ENCODE data around the gene FKBP6. TPM values are rescaled to one million over a fixed set of nuclear protein-coding genes. Genes with fewer than 3 reads are reported as not detected.
"Not testable (repeated sequence)": the region's sequence is repeated elsewhere in the genome, so short reads cannot be mapped to it uniquely, and the experiment has no call there.

The FKBP6 gene
- total and polyA plus RNA-seq, 10 donors = 0.15 to 0.51 (median 0.24) TPM; not detected in 7

DNA sequence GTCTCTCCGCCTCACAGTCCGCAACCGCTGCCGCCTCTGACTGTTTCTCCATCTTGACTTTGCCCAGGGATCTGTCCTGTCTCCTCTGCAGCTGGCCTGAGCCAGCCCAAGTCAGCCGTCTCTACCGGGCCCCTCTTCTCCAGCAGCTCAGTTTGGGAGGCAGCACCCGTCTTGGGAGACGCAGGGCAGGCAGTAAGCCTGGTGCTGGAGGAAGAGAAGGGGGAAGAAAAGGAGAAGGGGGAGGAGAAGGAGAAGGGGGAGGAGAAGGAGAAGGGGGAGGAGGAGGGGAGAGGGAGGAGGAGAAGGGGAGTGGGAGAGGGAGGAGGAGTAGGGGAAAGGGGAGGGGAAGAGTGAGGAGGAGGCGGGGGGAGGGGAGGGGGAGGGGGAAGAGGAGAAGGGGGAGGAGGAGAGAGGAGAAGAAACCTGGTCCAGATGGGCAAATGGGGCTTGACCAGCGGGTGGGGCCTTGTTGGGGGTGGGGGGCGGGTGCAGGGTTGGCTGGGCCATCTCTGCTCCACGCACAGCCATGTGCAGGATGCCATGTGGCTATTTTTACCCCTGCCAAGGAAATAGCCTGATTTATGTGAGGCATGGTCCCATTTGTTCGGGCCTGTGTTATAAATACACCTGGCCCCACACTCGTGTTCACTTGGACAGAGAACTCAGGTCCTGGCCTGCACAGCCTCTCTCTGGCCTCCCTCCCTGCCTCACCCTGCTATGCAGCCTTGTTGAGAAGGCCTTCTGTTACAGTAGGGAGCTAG, 69.7 kb downstream of the FKBP6 start:
- 31 to 52% (median 33%) methylated on average over 13 to 14 of the region's 14 CpGs for WGBS, 5 donors
- no peak overlapping the region for H3K27ac ChIP-seq

GRCh38 chr7:73399185-73400050, 71.5 kb downstream of the FKBP6 start:
- DNase-seq = peak; percentile 92
- H3K36me3 ChIP-seq; intact Hi-C loops (cut with DNase I; ENCODE audit: low total_unique reads); H3K4me1 ChIP-seq; H3K9me3 ChIP-seq; H3K27me3 ChIP-seq (replicated peaks in 1 of 7): not testable (repeated sequence)
- H3K4me3 ChIP-seq = peak overlapping the region in 3 of 8 donors; percentile 3 to 61 (median 12)
- peak overlapping the region in 2 of 8 donors; percentile 2 to 45 for H3K27ac ChIP-seq
- 42 to 48% (median 45%) methylated on average over 19 of the region's 19 CpGs for WGBS, 5 donors
- TF ChIP-seq POLR2AphosphoS5 (IDR thresholded peaks at IDR 0.05) = peak in 2 of 3 donors; percentile 46 to 56

More for the DNA sequence above, 69.7 kb downstream of the FKBP6 start:
- H3K27me3 ChIP-seq (replicated peaks in 1 of 7) = peaks cover 0 to 6% (median 0%) of the 10 kb centered on the region in 7 donors
- H3K36me3 ChIP-seq = no peaks in the 10 kb centered on the region
- DNase-seq = no peak
- no peaks in the 10 kb centered on the region for H3K9me3 ChIP-seq
- no peaks in the 10 kb centered on the region for H3K4me1 ChIP-seq
- H3K4me3 ChIP-seq = peak overlapping the region in 1 of 8 donors; percentile 21
- intact Hi-C loops (cut with DNase I; ENCODE audit: low total_unique reads) = no loop called here
- TF ChIP-seq CTCF (IDR thresholded peaks at IDR 0.05 in 8 of 11, conservative IDR thresholded peaks at IDR 0.05 in 3 of 11) = no peak
- no peak for TF ChIP-seq POLR2A (IDR thresholded peaks at IDR 0.05)
- TF ChIP-seq POLR2AphosphoS5 (IDR thresholded peaks at IDR 0.05) = no peak

GRCh38 chr7:73404860-73405259, 76.9 kb downstream of the FKBP6 start:
- intact Hi-C loops (cut with DNase I; ENCODE audit: low total_unique reads); H3K36me3 ChIP-seq; H3K27me3 ChIP-seq (replicated peaks in 1 of 7); DNase-seq; H3K9me3 ChIP-seq; H3K27ac ChIP-seq; H3K4me3 ChIP-seq; H3K4me1 ChIP-seq: not testable (repeated sequence)
- 81 to 100% (median 95%) methylated on average over 2 to 3 of the region's 3 CpGs for WGBS, 5 donors

Small RNAs within 50 kb of the gene (small RNA-seq; reads per million reads assigned to genes)
- gene RF00019 (0 reads per million in 4 donors), gene RNU6-1080P (0 reads per million in 4 donors)

Other genes with a start within 250 kb of the FKBP6 start
- not detected for gene SPDYE9, start 242.1 kb upstream of the FKBP6 start, total RNA-seq
- not detected for gene SPDYE9, start 242.1 kb upstream of the FKBP6 start, polyA plus RNA-seq
- gene NSUN5, start 19.3 kb upstream of the FKBP6 start, total RNA-seq = 10 to 100 TPM; 23.6 to 35.8 (median 29.3) TPM
- 10 to 100 TPM; 40.9 to 43.1 (median 42.6) TPM for gene NSUN5, start 19.3 kb upstream of the FKBP6 start, polyA plus RNA-seq
- 1 to 10 TPM in 1 of 7 donors, under 1 TPM in 3, not detected in 3; 0.32 to 1.8 (median 0.58) TPM for gene TRIM50, start 79 bp upstream of the FKBP6 start, total RNA-seq
- gene TRIM50, start 79 bp upstream of the FKBP6 start, polyA plus RNA-seq = under 1 TPM; 0.13 to 0.26 (median 0.18) TPM
- gene FZD9, start 105.6 kb downstream of the FKBP6 start, total RNA-seq = under 1 TPM; 0.28 to 0.64 (median 0.49) TPM
- gene FZD9, start 105.6 kb downstream of the FKBP6 start, polyA plus RNA-seq = under 1 TPM; 0.09 to 0.22 (median 0.18) TPM
- gene BAZ1B, start 194.1 kb downstream of the FKBP6 start, total RNA-seq = 10 to 100 TPM; 47.9 to 61.4 (median 56.4) TPM
- gene BAZ1B, start 194.1 kb downstream of the FKBP6 start, polyA plus RNA-seq = 10 to 100 TPM in 2 of 3 donors, 1 to 10 TPM in 1; 9.2 to 22.3 (median 10.9) TPM
- gene BCL7B, start 229.5 kb downstream of the FKBP6 start, total RNA-seq = 10 to 100 TPM; 43.6 to 79.2 (median 66.5) TPM
- gene BCL7B, start 229.5 kb downstream of the FKBP6 start, polyA plus RNA-seq = 10 to 100 TPM; 40.1 to 64.3 (median 43.2) TPM

Data from spleen (tissue), 11 donors.